SU-DHL-6 (cell line): Measurements from ENCODE around the gene SULT1A1.
"Not testable (repeated sequence)": the region's sequence is repeated elsewhere in the genome, so short reads cannot be mapped to it uniquely, and the experiment has no call there.

Experiments used
- H2AFZ ChIP-seq: fragments of 200-600 bp; sonication (generic); 2 replicates; pipeline ENCODE4 v1.6.1; 2014; ENCODE audit warnings: low read depth, mild to moderate bottlenecking, moderate library complexity, mixed read lengths, antibody characterized with exemption, low read length; ENCODE audit not compliant: severe bottlenecking
- H3F3A ChIP-seq: fragments of 200-600 bp; shearing (Covaris generic); 2 replicates; pipeline ENCODE4 v1.6.0; 2016; ENCODE audit warnings: antibody characterized with exemption, mild to moderate bottlenecking; ENCODE audit not compliant: insufficient read depth
- H3K27ac ChIP-seq: fragments of 200-600 bp; sonication (generic); 2 replicates; pipeline ENCODE4 v1.5.1; 2016; ENCODE audit warnings: low read depth, mild to moderate bottlenecking, low read length, moderate library complexity, mixed read lengths
- H3K27me3 ChIP-seq: fragments of 200-600 bp; sonication (generic), shearing (Covaris generic); 2 replicates; pipeline ENCODE4 v1.6.0; 2014; ENCODE audit warnings: mild to moderate bottlenecking, low read length
- H3K36me3 ChIP-seq: fragments of 200-600 bp; sonication (generic); 2 replicates; pipeline ENCODE4 v1.6.1; 2014; ENCODE audit warnings: mild to moderate bottlenecking, low read length, mixed read lengths
- H3K4me2 ChIP-seq: fragments of 300-600, 200-600 bp; shearing (Covaris generic), sonication (generic); 2 replicates; pipeline ENCODE4 v1.6.0; 2014; ENCODE audit warnings: low read length, low read depth, mild to moderate bottlenecking; ENCODE audit not compliant: poor library complexity, severe bottlenecking
- H3K4me3 ChIP-seq: fragments of 200-600 bp; sonication (generic); 2 replicates; pipeline ENCODE4 v1.5.1; 2014; ENCODE audit warnings: antibody characterized with exemption, low read length, mild to moderate bottlenecking, mixed read lengths; ENCODE audit not compliant: insufficient read depth, poor library complexity, severe bottlenecking
- H3K79me2 ChIP-seq: fragments of 200-600 bp; sonication (generic); 2 replicates; pipeline ENCODE4 v1.6.1; 2014; ENCODE audit warnings: mild to moderate bottlenecking, low read length, moderate library complexity; ENCODE audit not compliant: insufficient read depth
- H3K9ac ChIP-seq: fragments of 200-600 bp; sonication (generic); 2 replicates; pipeline ENCODE4 v1.7.0; 2014; ENCODE audit warnings: mild to moderate bottlenecking, low read length
- H3K9me2 ChIP-seq: fragments of 200-600 bp; sonication (generic); replicated peaks from 2 replicates; pipeline ENCODE4 v1.6.1; 2014; ENCODE audit warnings: low read length; ENCODE audit not compliant: insufficient read depth
- H3K9me3 ChIP-seq: fragments of 200-600 bp; sonication (generic); 2 replicates; pipeline ENCODE4 v1.6.1; 2014; ENCODE audit warnings: low read length, mixed read lengths; ENCODE audit not compliant: insufficient read depth
- H4K20me1 ChIP-seq: fragments of 200-600 bp; sonication (generic); 2 replicates; pipeline ENCODE4 v1.6.1; 2014; ENCODE audit warnings: low read depth, mild to moderate bottlenecking, antibody characterized with exemption, low read length, moderate library complexity, mixed read lengths
- CTCF ChIP-seq: fragments of 200-600 bp; sonication (generic); IDR thresholded peaks from one replicate; pipeline ENCODE4 v1.5.1; 2017; ENCODE audit warnings: antibody characterized with exemption, mild to moderate bottlenecking, low read length, moderate library complexity; ENCODE audit not compliant: insufficient read depth, poor library complexity, severe bottlenecking
- EZH2phosphoT487 ChIP-seq: fragments of 200-600 bp; sonication (generic), shearing (Covaris generic); conservative IDR thresholded peaks from 2 replicates; pipeline ENCODE4 v1.6.1; 2018; ENCODE audit warnings: mild to moderate bottlenecking, antibody characterized with exemption, low read length, moderate library complexity, mixed read lengths

SULT1A1 gene

GRCh38 chr16:28609631-28610594, at the start of gene SULT1A1:
Gene SULT1A1 (minus strand): TSS chr16:28610044. CDS start chr16:28608855, 1,189 bp downstream.
- no peaks in the 10 kb centered on the region for H3K9me3 ChIP-seq
- no peak within 1 kb of the TSS for H3K9ac ChIP-seq
- no peaks in the 10 kb centered on the region for H4K20me1 ChIP-seq
- no peaks in the 10 kb centered on the region for H3K79me2 ChIP-seq
- no peaks in the 10 kb centered on the region for H3K9me2 ChIP-seq
- no peaks in the 10 kb centered on the region for H3K36me3 ChIP-seq
- H3K4me2 ChIP-seq, result no peak within 1 kb of the TSS
- no peaks in the 10 kb centered on the region for H3F3A ChIP-seq
- H3K4me3 ChIP-seq, result no peak within 1 kb of the TSS
- no peak within 1 kb of the TSS for H3K27ac ChIP-seq
- no peak for TF ChIP-seq CTCF
- TF ChIP-seq EZH2phosphoT487, result no peak
- H2AFZ ChIP-seq, result no peak within 1 kb of the TSS
- no peaks in the 10 kb centered on the region for H3K27me3 ChIP-seq

GRCh38 chr16:28639959-28640358, 30.1 kb upstream of the SULT1A1 start:
- H4K20me1 ChIP-seq, H3K36me3 ChIP-seq, H3K4me3 ChIP-seq, H3K79me2 ChIP-seq, H3K27ac ChIP-seq, H3K27me3 ChIP-seq, H3K9me3 ChIP-seq, H2AFZ ChIP-seq, H3K4me2 ChIP-seq, H3K9ac ChIP-seq, H3F3A ChIP-seq, H3K9me2 ChIP-seq: not testable (repeated sequence)

GRCh38 chr16:28638359-28638758, 28.5 kb upstream of the SULT1A1 start:
- H3K27ac ChIP-seq, H3K4me3 ChIP-seq, H3K36me3 ChIP-seq, H3K79me2 ChIP-seq, H3K9me2 ChIP-seq, H3K4me2 ChIP-seq, H3K27me3 ChIP-seq, H3F3A ChIP-seq, H2AFZ ChIP-seq, H3K9ac ChIP-seq, H4K20me1 ChIP-seq, H3K9me3 ChIP-seq: not testable (repeated sequence)

GRCh38 chr16:28637765-28638164, 27.9 kb upstream of the SULT1A1 start, which contains the start of gene NPIPB8:
Gene NPIPB8 (plus strand): TSS chr16:28638065. CDS start chr16:28638361, 296 bp downstream.
- H3K4me3 ChIP-seq, H4K20me1 ChIP-seq, H3K9me2 ChIP-seq, H3F3A ChIP-seq, H3K79me2 ChIP-seq, H3K27ac ChIP-seq, H3K4me2 ChIP-seq, H3K36me3 ChIP-seq, H3K27me3 ChIP-seq, H3K9me3 ChIP-seq, H3K9ac ChIP-seq, H2AFZ ChIP-seq: not testable (repeated sequence)

GRCh38 chr16:28636093-28636823, 26.4 kb upstream of the SULT1A1 start:
- H3F3A ChIP-seq, H2AFZ ChIP-seq, H4K20me1 ChIP-seq, H3K9ac ChIP-seq, H3K4me2 ChIP-seq, H3K36me3 ChIP-seq, H3K27me3 ChIP-seq, H3K79me2 ChIP-seq, H3K4me3 ChIP-seq, H3K27ac ChIP-seq, H3K9me3 ChIP-seq, H3K9me2 ChIP-seq: not testable (repeated sequence)

GRCh38 chr16:28630905-28631304, 21.1 kb upstream of the SULT1A1 start:
- H2AFZ ChIP-seq, H3K4me2 ChIP-seq, H3K79me2 ChIP-seq, H3K27me3 ChIP-seq, H4K20me1 ChIP-seq, H3F3A ChIP-seq, H3K4me3 ChIP-seq, H3K27ac ChIP-seq, H3K36me3 ChIP-seq, H3K9me3 ChIP-seq, H3K9me2 ChIP-seq, H3K9ac ChIP-seq: not testable (repeated sequence)
